Chondrocyte (in vitro differentiated cells): ENCODE data around the gene TAGLN2. TPM values are rescaled to one million over a fixed set of nuclear protein-coding genes. Genes with fewer than 3 reads are reported as not detected.

ENCODE experiments used
- DNase-seq: peaks from one replicate; pipeline ENCODE4 v3.0.0; 2021; ENCODE audit warnings: mixed read lengths, low spot score
- H3K27ac Mint-ChIP-seq: one replicate; pipeline ENCODE4 v1.8.0; 2021; ENCODE audit warnings: mild to moderate bottlenecking, moderate library complexity, mixed read lengths; ENCODE audit not compliant: unreplicated experiment
- H3K27me3 Mint-ChIP-seq: 2 replicates; pipeline ENCODE4 v1.8.0; 2021; ENCODE audit warnings: low read depth, mixed read lengths
- H3K36me3 Mint-ChIP-seq: 2 replicates; pipeline ENCODE4 v1.8.0; 2021; ENCODE audit warnings: low read depth, mixed read lengths
- H3K4me1 Mint-ChIP-seq: 2 replicates; pipeline ENCODE4 v1.8.0; 2021; ENCODE audit warnings: low read depth, mild to moderate bottlenecking, mixed read lengths
- H3K4me3 Mint-ChIP-seq: one replicate; pipeline ENCODE4 v1.8.0; 2021; ENCODE audit warnings: mild to moderate bottlenecking, moderate library complexity, mixed read lengths; ENCODE audit not compliant: unreplicated experiment
- H3K9me3 Mint-ChIP-seq: 2 replicates; pipeline ENCODE4 v1.8.0; 2021; ENCODE audit warnings: low read depth, mixed read lengths
- CTCF ChIP-seq: fragments of 200-600 bp; sonication (generic); IDR thresholded peaks from 2 replicates; pipeline ENCODE4 v1.5.0; 2021; ENCODE audit warnings: antibody characterized with exemption, mild to moderate bottlenecking, moderate library complexity
- total RNA-seq: library from RNA; stranded (reverse); gene quantifications from 3 replicates; pipeline ENCODE4 v1.2.1, GENCODE V29; 2021

Gene TAGLN2
- total RNA-seq, 1 donor from 2014 or later = 392 TPM

- Mint-ChIP-seq H3K4me1 (no peaks in the 10 kb centered on the region), H3K9me3 (peaks cover 12% of the 10 kb centered on the region), H3K4me3 (no peak overlapping the region), H3K27ac (no peak overlapping the region), H3K27me3 (peaks cover 41% of the 10 kb centered on the region), H3K36me3 (peaks cover 10% of the 10 kb centered on the region)
- TF ChIP-seq CTCF = no peak
- DNase-seq = no peak
These were observed 45.6 kb upstream of the TAGLN2 start for GRCh38 chr1:159970932-159971342.

GRCh38 chr1:159968901-159969300, 43.6 kb upstream of the TAGLN2 start:
- Mint-ChIP-seq H3K27me3 (peaks cover 56% of the 10 kb centered on the region), H3K4me3 (no peak overlapping the region), H3K4me1 (no peaks in the 10 kb centered on the region), H3K9me3 (peaks cover 13% of the 10 kb centered on the region), H3K36me3 (peaks cover 16% of the 10 kb centered on the region), H3K27ac (no peak overlapping the region)
- TF ChIP-seq CTCF = no peak
- DNase-seq = no peak

GRCh38 chr1:159965263-159965662, 40.0 kb upstream of the TAGLN2 start:
- TF ChIP-seq CTCF = no peak
- Mint-ChIP-seq H3K27me3 (peaks cover 46% of the 10 kb centered on the region), H3K36me3 (peaks cover 19% of the 10 kb centered on the region), H3K4me1 (peaks cover 10% of the 10 kb centered on the region), H3K4me3 (no peak overlapping the region), H3K27ac (no peak overlapping the region), H3K9me3 (peaks cover 13% of the 10 kb centered on the region)
- DNase-seq = no peak

- DNase-seq = no peak
- no peak overlapping the region for H3K27ac Mint-ChIP-seq
- no peak for TF ChIP-seq CTCF
- H3K4me1 Mint-ChIP-seq = peaks cover 10% of the 10 kb centered on the region
- H3K36me3 Mint-ChIP-seq = peaks cover 19% of the 10 kb centered on the region
- H3K4me3 Mint-ChIP-seq = no peak overlapping the region
- peaks cover 13% of the 10 kb centered on the region for H3K9me3 Mint-ChIP-seq
- peaks cover 51% of the 10 kb centered on the region for H3K27me3 Mint-ChIP-seq
These were observed 38.8 kb upstream of the TAGLN2 start for GRCh38 chr1:159964144-159964543.

- Mint-ChIP-seq H3K4me1 (peaks cover 10% of the 10 kb centered on the region), H3K9me3 (peaks cover 6% of the 10 kb centered on the region), H3K27me3 (peaks cover 39% of the 10 kb centered on the region), H3K27ac (no peak overlapping the region), H3K36me3 (peaks cover 17% of the 10 kb centered on the region), H3K4me3 (peak overlapping the region; percentile 56)
- DNase-seq = no peak
- no peak for TF ChIP-seq CTCF
These were observed 36.9 kb upstream of the TAGLN2 start for GRCh38 chr1:159962176-159962575.
